T-helper 22 cell (primary cell): ENCODE measurements around the gene ASTN2.

Experiments
- DNase-seq: peaks from one replicate; pipeline ENCODE4 v3.0.0-alpha.2; 2020; ENCODE audit warnings: low read depth

ASTN2 gene

DNA sequence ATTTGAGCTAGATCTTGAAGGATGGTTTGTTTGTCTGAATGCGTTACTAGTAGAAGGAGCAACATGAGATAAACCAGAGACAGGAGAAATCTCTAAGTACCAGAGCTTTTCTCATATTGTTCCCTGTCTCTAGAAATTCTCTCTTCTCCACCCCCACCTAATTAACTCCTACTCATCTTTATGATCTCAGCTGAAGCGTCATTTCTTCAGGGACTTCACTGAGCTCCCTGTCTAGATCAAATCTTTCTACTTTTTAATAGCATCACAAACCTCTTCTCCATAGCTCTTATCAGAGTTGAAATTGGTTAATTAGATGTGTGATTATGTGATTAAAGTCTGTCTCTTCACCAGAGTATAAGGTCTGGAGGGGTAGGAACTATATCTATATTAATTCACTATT lies 1035.0 kb downstream of the ASTN2 start:
- DNase-seq = no peak

GRCh38 chr9:116378873-116379272 lies 1036.0 kb downstream of the ASTN2 start:
- no peak for DNase-seq

DNA sequence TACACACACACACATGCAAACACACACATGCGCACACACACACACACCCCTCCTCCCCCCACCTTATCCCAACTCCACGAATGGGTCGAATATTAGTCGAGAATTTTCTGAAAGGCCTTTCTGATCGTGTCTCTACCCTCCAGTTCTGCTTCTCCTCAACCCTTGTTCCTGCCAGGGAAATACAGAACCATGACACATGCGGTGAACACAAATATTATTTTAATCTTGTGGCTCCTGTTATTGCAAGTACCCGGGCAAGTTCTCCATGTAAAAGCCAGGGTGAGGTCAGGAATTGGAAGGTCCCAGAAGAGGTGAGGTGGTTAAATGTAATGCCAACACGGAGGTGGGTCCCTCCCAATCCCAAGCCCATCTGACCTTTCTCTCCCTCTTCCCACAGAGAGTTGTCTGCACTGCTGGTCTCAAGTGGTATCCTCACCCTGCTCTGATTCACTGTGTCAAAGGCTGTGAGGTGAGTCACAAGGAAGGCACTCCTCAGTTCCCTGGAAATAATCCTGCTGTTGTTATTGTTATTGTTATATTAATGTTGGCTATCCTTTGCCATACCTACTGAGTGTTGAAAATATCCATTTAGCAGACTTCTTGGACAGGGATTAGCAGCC lies 1037.6 kb downstream of the ASTN2 start:
- DNase-seq = no peak
